Measurements from ENCODE around the gene RIMS4.

The RIMS4 gene

DNA sequence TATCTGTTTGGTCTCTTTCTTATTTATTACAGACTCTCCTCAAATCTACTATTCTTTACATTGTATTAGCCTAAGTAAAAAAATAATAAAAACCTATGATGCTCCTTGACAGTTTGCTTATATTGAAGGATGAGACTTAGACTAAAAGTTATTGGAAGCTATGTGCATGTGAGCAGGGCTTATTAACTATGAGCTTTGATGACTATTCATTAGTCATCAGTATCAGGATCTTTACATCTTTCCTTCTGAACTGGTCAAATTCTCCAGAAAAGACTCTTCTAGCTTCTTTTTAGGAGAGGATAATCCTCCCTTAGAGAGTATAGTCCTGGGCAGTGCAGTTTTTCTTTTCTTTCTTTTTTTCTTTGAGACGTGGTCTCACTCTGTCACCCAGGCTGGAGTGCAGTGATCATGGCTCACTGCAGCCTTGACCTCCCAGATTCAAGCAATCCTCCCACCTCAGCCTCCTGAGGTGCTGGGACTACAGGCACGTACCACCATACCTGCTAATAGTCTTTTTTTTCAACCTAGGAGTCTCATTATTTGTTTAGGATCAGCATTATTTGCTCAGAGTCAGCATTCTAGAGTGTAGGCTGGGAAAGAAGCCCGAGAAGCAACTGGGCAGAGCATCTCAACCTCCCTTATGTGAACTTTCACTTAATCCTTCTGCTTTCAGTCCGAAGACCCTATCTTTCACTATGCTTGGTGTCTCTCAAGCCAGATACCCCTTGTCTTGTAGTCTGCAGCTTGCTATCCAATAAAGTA is 38.1 kb upstream of the RIMS4 start:
- H3K9ac ChIP-seq (ENCODE audit: insufficient read length), result no peak overlapping the region
- no peak for DNase-seq (ENCODE audit: low read depth, low spot score)
- no peaks in the 10 kb centered on the region for H3K9me3 ChIP-seq (ENCODE audit: low read depth, low read length)
- TF ChIP-seq FOXP2 (optimal IDR thresholded peaks at IDR 0.05; ENCODE audit: control extremely low read depth, extremely low read length, insufficient read depth), result no peak
- TF ChIP-seq POLR2AphosphoS5 (IDR thresholded peaks at IDR 0.05; ENCODE audit: borderline replicate concordance, low read depth, low read length), result no peak
- no peak for TF ChIP-seq EZH2 (IDR thresholded peaks at IDR 0.05)
- H3K36me3 ChIP-seq (ENCODE audit: insufficient read depth, low read length), result no peaks in the 10 kb centered on the region
- no peak overlapping the region for H3K4me3 ChIP-seq
- no peak overlapping the region for H3K27ac ChIP-seq

GRCh38 chr20:44843876-44844275 is 33.5 kb upstream of the RIMS4 start:
- H3K9ac ChIP-seq (ENCODE audit: insufficient read length), result no peak overlapping the region
- no peak overlapping the region for H3K27ac ChIP-seq
- TF ChIP-seq EZH2 (IDR thresholded peaks at IDR 0.05) (no peak), POLR2AphosphoS5 (IDR thresholded peaks at IDR 0.05; ENCODE audit: borderline replicate concordance, low read depth, low read length) (no peak), FOXP2 (optimal IDR thresholded peaks at IDR 0.05; ENCODE audit: control extremely low read depth, extremely low read length, insufficient read depth) (no peak)
- no peaks in the 10 kb centered on the region for H3K9me3 ChIP-seq (ENCODE audit: low read depth, low read length)
- no peak overlapping the region for H3K4me3 ChIP-seq
- no peaks in the 10 kb centered on the region for H3K36me3 ChIP-seq (ENCODE audit: insufficient read depth, low read length)
- no peak for DNase-seq (ENCODE audit: low read depth, low spot score)

DNA sequence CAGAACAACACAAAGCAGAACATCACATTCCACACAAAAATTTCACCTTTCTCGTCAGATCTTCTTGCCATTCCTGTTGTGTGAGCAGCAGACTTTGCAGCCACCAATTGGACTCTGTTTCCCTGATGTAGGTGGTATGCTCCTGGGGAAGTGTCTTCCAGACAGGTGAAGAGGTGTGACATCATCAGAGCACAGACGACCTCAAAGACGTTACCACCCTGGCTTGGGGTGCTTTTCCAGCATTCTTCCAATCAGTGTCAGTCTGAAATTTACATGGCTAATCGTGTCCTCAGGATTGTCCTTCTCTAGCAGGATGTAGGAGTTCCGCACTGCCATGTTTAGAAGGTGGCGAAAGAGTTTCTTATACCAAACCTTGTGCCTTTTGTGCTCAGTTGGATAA is 31.6 kb upstream of the RIMS4 start:
- Histone ChIP-seq H3K36me3 (ENCODE audit: insufficient read depth, low read length) (no peaks in the 10 kb centered on the region), H3K9me3 (ENCODE audit: low read depth, low read length) (no peaks in the 10 kb centered on the region), H3K9ac (ENCODE audit: insufficient read length) (no peak overlapping the region), H3K27ac (no peak overlapping the region), H3K4me3 (no peak overlapping the region)
- no peak for DNase-seq (ENCODE audit: low read depth, low spot score)
- TF ChIP-seq EZH2 (IDR thresholded peaks at IDR 0.05), result no peak
- no peak for TF ChIP-seq FOXP2 (optimal IDR thresholded peaks at IDR 0.05; ENCODE audit: control extremely low read depth, extremely low read length, insufficient read depth)
- TF ChIP-seq POLR2AphosphoS5 (IDR thresholded peaks at IDR 0.05; ENCODE audit: borderline replicate concordance, low read depth, low read length), result no peak

DNA sequence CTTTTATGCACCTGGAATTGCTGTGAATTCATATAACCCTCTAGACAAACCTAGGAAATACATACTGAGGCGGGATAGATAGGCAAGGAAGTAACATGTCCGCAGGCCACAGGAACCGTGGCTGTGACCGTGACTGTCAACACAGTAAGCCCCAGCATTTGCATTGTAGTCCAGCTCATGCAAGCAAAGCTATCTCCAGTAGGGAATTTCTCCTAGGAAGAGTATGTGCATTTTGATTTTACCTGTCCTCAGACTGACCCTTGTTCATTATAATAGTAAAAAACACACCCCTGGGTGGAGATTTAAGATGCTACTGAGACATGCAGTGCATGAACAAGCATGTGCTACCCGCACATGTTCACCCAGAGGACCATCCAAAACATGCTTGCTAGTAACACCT is 30.5 kb upstream of the RIMS4 start:
- H3K9me3 ChIP-seq (ENCODE audit: low read depth, low read length), result no peaks in the 10 kb centered on the region
- H3K4me3 ChIP-seq, result no peak overlapping the region
- DNase-seq (ENCODE audit: low read depth, low spot score), result no peak
- TF ChIP-seq FOXP2 (optimal IDR thresholded peaks at IDR 0.05; ENCODE audit: control extremely low read depth, extremely low read length, insufficient read depth), result no peak
- no peaks in the 10 kb centered on the region for H3K36me3 ChIP-seq (ENCODE audit: insufficient read depth, low read length)
- H3K27ac ChIP-seq, result no peak overlapping the region
- H3K9ac ChIP-seq (ENCODE audit: insufficient read length), result no peak overlapping the region

DNA sequence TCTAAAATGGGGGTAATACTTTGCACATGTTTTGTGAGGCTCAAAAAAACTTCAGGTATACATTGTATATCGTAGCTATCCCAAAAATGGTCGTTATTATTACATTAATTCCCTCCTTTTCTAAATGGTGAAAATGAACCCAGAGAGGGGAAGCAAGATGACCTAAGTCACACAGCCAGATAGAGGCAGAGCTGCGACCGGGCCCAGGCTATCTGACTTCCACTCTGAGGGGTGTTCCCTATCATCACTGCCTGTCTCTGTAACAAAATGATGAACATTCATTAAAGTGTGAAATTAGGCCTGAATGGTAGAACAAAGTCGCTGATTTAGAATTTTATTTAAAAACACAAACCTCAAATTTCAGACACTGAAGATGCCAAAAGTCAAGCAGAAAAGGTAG is 29.1 kb upstream of the RIMS4 start:
- Histone ChIP-seq H3K9ac (ENCODE audit: insufficient read length) (no peak overlapping the region), H3K27ac (no peak overlapping the region), H3K9me3 (ENCODE audit: low read depth, low read length) (no peaks in the 10 kb centered on the region), H3K4me3 (no peak overlapping the region), H3K36me3 (ENCODE audit: insufficient read depth, low read length) (no peaks in the 10 kb centered on the region)
- no peak for TF ChIP-seq EZH2 (IDR thresholded peaks at IDR 0.05)
- no peak for TF ChIP-seq FOXP2 (optimal IDR thresholded peaks at IDR 0.05; ENCODE audit: control extremely low read depth, extremely low read length, insufficient read depth)
- no peak for TF ChIP-seq POLR2AphosphoS5 (IDR thresholded peaks at IDR 0.05; ENCODE audit: borderline replicate concordance, low read depth, low read length)
- no peak for DNase-seq (ENCODE audit: low read depth, low spot score)

DNA sequence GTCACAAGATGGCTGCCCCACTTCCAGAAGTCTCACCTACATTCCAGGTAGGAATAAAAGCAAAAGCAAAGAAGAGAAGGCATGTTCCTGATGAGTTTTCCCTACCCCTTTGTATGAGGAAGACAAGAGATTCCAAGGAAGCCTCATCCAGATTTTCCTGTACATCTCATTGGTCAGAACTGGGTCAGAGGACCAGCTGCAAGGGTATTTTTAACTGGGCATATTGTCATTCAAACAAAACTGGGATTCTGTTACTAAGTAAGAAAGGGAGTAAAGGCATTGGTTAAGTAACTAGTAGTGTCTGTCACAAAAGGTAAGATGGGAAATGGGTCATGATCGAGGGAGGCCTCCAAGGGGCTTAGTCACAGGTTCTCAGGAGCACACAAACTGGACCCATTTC is 28.2 kb upstream of the RIMS4 start:
- no peak for TF ChIP-seq POLR2AphosphoS5 (IDR thresholded peaks at IDR 0.05; ENCODE audit: borderline replicate concordance, low read depth, low read length)
- Histone ChIP-seq H3K27ac (no peak overlapping the region), H3K9ac (ENCODE audit: insufficient read length) (no peak overlapping the region), H3K9me3 (ENCODE audit: low read depth, low read length) (no peaks in the 10 kb centered on the region), H3K36me3 (ENCODE audit: insufficient read depth, low read length) (no peaks in the 10 kb centered on the region), H3K4me3 (no peak overlapping the region)
- DNase-seq (ENCODE audit: low read depth, low spot score), result no peak

DNA sequence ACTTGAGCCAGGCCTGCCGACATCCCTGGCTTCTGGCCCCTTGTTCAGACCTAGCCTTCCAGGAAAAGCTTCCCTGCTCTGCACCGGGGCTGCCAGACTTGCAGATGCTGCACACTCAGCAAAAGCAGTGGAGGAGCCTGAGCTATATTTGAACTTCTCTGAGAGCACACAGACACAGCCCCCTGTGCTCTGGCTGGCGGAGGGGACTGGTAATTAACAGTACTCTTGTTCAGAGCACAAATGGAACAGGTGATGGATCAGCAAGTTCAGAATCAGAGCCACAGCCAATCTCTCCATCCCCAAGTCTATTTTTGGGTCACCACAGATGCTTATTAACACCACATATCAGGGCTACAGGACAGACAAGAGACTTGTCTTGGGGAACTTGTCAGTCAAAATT is 27.6 kb upstream of the RIMS4 start:
- TF ChIP-seq POLR2AphosphoS5 (IDR thresholded peaks at IDR 0.05; ENCODE audit: borderline replicate concordance, low read depth, low read length), result no peak
- TF ChIP-seq EZH2 (IDR thresholded peaks at IDR 0.05), result no peak
- TF ChIP-seq FOXP2 (optimal IDR thresholded peaks at IDR 0.05; ENCODE audit: control extremely low read depth, extremely low read length, insufficient read depth), result no peak
- no peak overlapping the region for H3K4me3 ChIP-seq
- no peak overlapping the region for H3K9ac ChIP-seq (ENCODE audit: insufficient read length)
- H3K27ac ChIP-seq, result no peak overlapping the region
- DNase-seq (ENCODE audit: low read depth, low spot score), result no peak
- no peaks in the 10 kb centered on the region for H3K36me3 ChIP-seq (ENCODE audit: insufficient read depth, low read length)
- no peaks in the 10 kb centered on the region for H3K9me3 ChIP-seq (ENCODE audit: low read depth, low read length)

- Histone ChIP-seq H3K36me3 (ENCODE audit: insufficient read depth, low read length) (no peaks in the 10 kb centered on the region), H3K9me3 (ENCODE audit: low read depth, low read length) (no peaks in the 10 kb centered on the region), H3K27ac (no peak overlapping the region), H3K9ac (ENCODE audit: insufficient read length) (no peak overlapping the region), H3K4me3 (no peak overlapping the region)
- no peak for TF ChIP-seq POLR2AphosphoS5 (IDR thresholded peaks at IDR 0.05; ENCODE audit: borderline replicate concordance, low read depth, low read length)
- no peak for TF ChIP-seq FOXP2 (optimal IDR thresholded peaks at IDR 0.05; ENCODE audit: control extremely low read depth, extremely low read length, insufficient read depth)
- TF ChIP-seq EZH2 (IDR thresholded peaks at IDR 0.05), result no peak
- no peak for DNase-seq (ENCODE audit: low read depth, low spot score)
Measured at GRCh38 chr20:44836601-44837120, 26.3 kb upstream of the RIMS4 start.

- H3K36me3 ChIP-seq (ENCODE audit: insufficient read depth, low read length), result no peaks in the 10 kb centered on the region
Measured at GRCh38 chr20:44835661-44836221, 25.4 kb upstream of the RIMS4 start.

More at GRCh38 chr20:44835661-44836221, 25.4 kb upstream of the RIMS4 start:
- no peak for TF ChIP-seq POLR2AphosphoS5 (IDR thresholded peaks at IDR 0.05; ENCODE audit: borderline replicate concordance, low read depth, low read length)
- TF ChIP-seq FOXP2 (optimal IDR thresholded peaks at IDR 0.05; ENCODE audit: control extremely low read depth, extremely low read length, insufficient read depth), result no peak
- TF ChIP-seq EZH2 (IDR thresholded peaks at IDR 0.05), result no peak
- Histone ChIP-seq H3K9me3 (ENCODE audit: low read depth, low read length) (no peaks in the 10 kb centered on the region; the same call in 1 of the 2 replicates), H3K27ac (no peak overlapping the region), H3K4me3 (no peak overlapping the region), H3K9ac (ENCODE audit: insufficient read length) (no peak overlapping the region)
- no peak for DNase-seq (ENCODE audit: low read depth, low spot score)
